Measurements from ENCODE around the gene LRP10. TPM values are rescaled to one million over a fixed set of nuclear protein-coding genes. Genes with fewer than 3 reads are reported as not detected.

The LRP10 gene
- total RNA-seq, 1 experiment from 2014 or later = 78.3 TPM

- intact Hi-C loops (cut with micrococcal nuclease; ENCODE audit: unreplicated experiment) = no loop called here
- peak; percentile 96 for ATAC-seq
- peak within 1 kb of the TSS; percentile 91 for H3K27ac ChIP-seq (ENCODE audit: low read length)
- POLR2A ChIA-PET = interaction anchor here (1.2 kb wide), 1 partner anchor 27 kb away, joined by 4 read pairs; the partner anchor contains the start of gene HAUS4
- peaks cover 10% of the 10 kb centered on the region for H3K36me3 ChIP-seq (ENCODE audit: control insufficient read depth, insufficient read depth, low read length)
- BruUV-seq (replicated peaks) = no TSS peak
- CTCF ChIA-PET = interaction anchor here (0.5 to 1.1 kb wide), 6 partner anchors 12 to 241 kb away, joined by 3 to 5 read pairs (median 4); partner anchors contain the start of gene AJUBA
- H3K4me3 ChIP-seq (ENCODE audit: low read depth in 2 of 2, low read length in 2 of 2) = peak within 1 kb of the TSS; percentile 86 to 95
- H3K9me3 ChIP-seq (ENCODE audit: control insufficient read depth, insufficient read depth, low read depth, low read length) = no peaks in the 10 kb centered on the region
- peak; percentile 99 for DNase-seq (ENCODE audit: low read depth, low spot score)
- TF ChIP-seq REST (IDR thresholded peaks at IDR 0.05; ENCODE audit: insufficient read depth in 1 of 2, low read depth in 2 of 2, low read length in 1 of 2) (no peak), TCF7L2 (IDR thresholded peaks at IDR 0.05; ENCODE audit: low read depth, low read length) (no peak), SIN3A (IDR thresholded peaks at IDR 0.05; ENCODE audit: borderline replicate concordance, insufficient read depth, low read depth, low read length) (0 out of 2 replicates have a peak, but pooled peaks have one; percentile 6), POLR2AphosphoS5 (IDR thresholded peaks at IDR 0.05; ENCODE audit: low read depth, low read length) (peak; percentile 66; the same call in 1 of the 2 replicates)
- TF ChIP-seq, protein P1, sequence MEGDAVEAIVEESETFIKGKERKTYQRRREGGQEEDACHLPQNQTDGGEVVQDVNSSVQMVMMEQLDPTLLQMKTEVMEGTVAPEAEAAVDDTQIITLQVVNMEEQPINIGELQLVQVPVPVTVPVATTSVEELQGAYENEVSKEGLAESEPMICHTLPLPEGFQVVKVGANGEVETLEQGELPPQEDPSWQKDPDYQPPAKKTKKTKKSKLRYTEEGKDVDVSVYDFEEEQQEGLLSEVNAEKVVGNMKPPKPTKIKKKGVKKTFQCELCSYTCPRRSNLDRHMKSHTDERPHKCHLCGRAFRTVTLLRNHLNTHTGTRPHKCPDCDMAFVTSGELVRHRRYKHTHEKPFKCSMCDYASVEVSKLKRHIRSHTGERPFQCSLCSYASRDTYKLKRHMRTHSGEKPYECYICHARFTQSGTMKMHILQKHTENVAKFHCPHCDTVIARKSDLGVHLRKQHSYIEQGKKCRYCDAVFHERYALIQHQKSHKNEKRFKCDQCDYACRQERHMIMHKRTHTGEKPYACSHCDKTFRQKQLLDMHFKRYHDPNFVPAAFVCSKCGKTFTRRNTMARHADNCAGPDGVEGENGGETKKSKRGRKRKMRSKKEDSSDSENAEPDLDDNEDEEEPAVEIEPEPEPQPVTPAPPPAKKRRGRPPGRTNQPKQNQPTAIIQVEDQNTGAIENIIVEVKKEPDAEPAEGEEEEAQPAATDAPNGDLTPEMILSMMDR (IDR thresholded peaks at IDR 0.05) = no peak
- H3K4me1 ChIP-seq (ENCODE audit: control insufficient read depth, insufficient read depth, low read length) = peaks cover 9% of the 10 kb centered on the region
- no peaks in the 10 kb centered on the region for H3K27me3 ChIP-seq (ENCODE audit: control insufficient read depth, insufficient read depth, low read length)
- in situ Hi-C loops (cut with HindIII; ENCODE audit: low pct_unique_long_range_greater_than_20kb, low sequenced_read_pairs) = no loop called here
These were observed 57.8 kb downstream of the LRP10 start, which contains the start of gene PRMT5 for GRCh38 chr14:22929104-22929960. Gene PRMT5, minus strand, starts transcription at chr14:22929376. Its CDS starts 15 bp downstream, at chr14:22929361.

DNA sequence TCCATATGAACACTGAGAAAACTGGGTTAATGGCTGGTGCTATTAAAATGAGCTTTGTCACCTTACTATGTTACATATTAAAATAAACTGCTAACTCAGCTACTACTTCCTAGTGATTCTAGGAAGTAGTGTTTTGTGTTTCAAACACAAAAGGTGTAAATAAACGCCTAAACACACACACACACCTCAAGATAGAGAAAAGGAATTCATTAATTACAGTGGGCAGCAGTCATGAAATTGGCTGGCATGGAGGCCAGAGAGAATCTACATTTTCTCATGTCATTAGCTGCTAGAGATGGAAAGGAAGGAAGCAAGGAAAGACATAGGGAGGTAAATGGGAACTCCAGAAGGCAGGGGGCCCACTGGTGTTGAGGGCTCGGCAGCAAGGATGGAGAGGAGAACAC, 58.4 kb downstream of the LRP10 start:
- Histone ChIP-seq H3K36me3 (ENCODE audit: control insufficient read depth, insufficient read depth, low read length) (peaks cover 6% of the 10 kb centered on the region), H3K27me3 (ENCODE audit: control insufficient read depth, insufficient read depth, low read length) (no peaks in the 10 kb centered on the region), H3K4me3 (ENCODE audit: low read depth in 2 of 2, low read length in 2 of 2) (peak overlapping the region; percentile 86 to 95), H3K9me3 (ENCODE audit: control insufficient read depth, insufficient read depth, low read depth, low read length) (no peaks in the 10 kb centered on the region), H3K4me1 (ENCODE audit: control insufficient read depth, insufficient read depth, low read length) (peaks cover 9% of the 10 kb centered on the region), H3K27ac (ENCODE audit: low read length) (peak overlapping the region; percentile 91)
- no peak for DNase-seq (ENCODE audit: low read depth, low spot score)
- ChIA-PET POLR2A (interaction anchor here (1.2 kb wide), 1 partner anchor 27 kb away, joined by 4 read pairs; the partner anchor contains the start of gene HAUS4), CTCF (interaction anchor here (0.5 to 1.0 kb wide), 4 partner anchors 19 to 240 kb away, joined by 3 to 4 read pairs (median 3); no protein-coding TSS in a partner anchor)
- no TSS peak for BruUV-seq (replicated peaks)
- in situ Hi-C loops (cut with HindIII; ENCODE audit: low pct_unique_long_range_greater_than_20kb, low sequenced_read_pairs) = no loop called here
- intact Hi-C loops (cut with micrococcal nuclease; ENCODE audit: unreplicated experiment) = loop anchor here (5.0 kb wide), 1 partner anchor 127 kb away; the partner anchor contains the start of gene CDH24
- no peak for TF ChIP-seq SIN3A (IDR thresholded peaks at IDR 0.05; ENCODE audit: borderline replicate concordance, insufficient read depth, low read depth, low read length)
- peak; percentile 9 for ATAC-seq

Other genes with a start within 250 kb of the LRP10 start
- gene OR6J1, start 227.4 kb upstream of the LRP10 start, total RNA-seq (2021; ENCODE audit: unreplicated experiment) = not detected
- gene OXA1L, start 105.1 kb upstream of the LRP10 start, total RNA-seq (2021; ENCODE audit: unreplicated experiment) = 71.3 TPM
- 0.85 TPM for gene SLC7A7, start 56.3 kb upstream of the LRP10 start, total RNA-seq (2021; ENCODE audit: unreplicated experiment)
- gene MRPL52, start 41.9 kb upstream of the LRP10 start, total RNA-seq (2021; ENCODE audit: unreplicated experiment) = 89.5 TPM
- gene MMP14, start 35.2 kb upstream of the LRP10 start, total RNA-seq (2021; ENCODE audit: unreplicated experiment) = 32.9 TPM
- gene REM2, start 11.5 kb downstream of the LRP10 start, total RNA-seq (2021; ENCODE audit: unreplicated experiment) = 0.18 TPM
- 47.2 TPM for gene RBM23, start 47.4 kb downstream of the LRP10 start, total RNA-seq (2021; ENCODE audit: unreplicated experiment)
- 108 TPM for gene PRMT5, start 57.6 kb downstream of the LRP10 start, total RNA-seq (2021; ENCODE audit: unreplicated experiment)
- gene HAUS4, start 85.3 kb downstream of the LRP10 start, total RNA-seq (2021; ENCODE audit: unreplicated experiment) = 25.7 TPM
- 50.2 TPM for gene AJUBA, start 110.8 kb downstream of the LRP10 start, total RNA-seq (2021; ENCODE audit: unreplicated experiment)
- gene C14orf93, start 138.4 kb downstream of the LRP10 start, total RNA-seq (2021; ENCODE audit: unreplicated experiment) = 5.6 TPM
- 149 TPM for gene PSMB5, start 163.2 kb downstream of the LRP10 start, total RNA-seq (2021; ENCODE audit: unreplicated experiment)
- gene PSMB11, start 170.5 kb downstream of the LRP10 start, total RNA-seq (2021; ENCODE audit: unreplicated experiment) = not detected
- gene CDH24, start 185.8 kb downstream of the LRP10 start, total RNA-seq (2021; ENCODE audit: unreplicated experiment) = 9.0 TPM
- gene ACIN1, start 223.4 kb downstream of the LRP10 start, total RNA-seq (2021; ENCODE audit: unreplicated experiment) = 162 TPM
- gene C14orf119, start 223.8 kb downstream of the LRP10 start, total RNA-seq (2021; ENCODE audit: unreplicated experiment) = 39.6 TPM
- gene CIROP, start 233.2 kb downstream of the LRP10 start, total RNA-seq (2021; ENCODE audit: unreplicated experiment) = not detected
- gene CEBPE, start 247.5 kb downstream of the LRP10 start, total RNA-seq (2021; ENCODE audit: unreplicated experiment) = not detected

All from Panc1 (cell line).